Measurements from ENCODE around the gene TARBP2.

DNA sequence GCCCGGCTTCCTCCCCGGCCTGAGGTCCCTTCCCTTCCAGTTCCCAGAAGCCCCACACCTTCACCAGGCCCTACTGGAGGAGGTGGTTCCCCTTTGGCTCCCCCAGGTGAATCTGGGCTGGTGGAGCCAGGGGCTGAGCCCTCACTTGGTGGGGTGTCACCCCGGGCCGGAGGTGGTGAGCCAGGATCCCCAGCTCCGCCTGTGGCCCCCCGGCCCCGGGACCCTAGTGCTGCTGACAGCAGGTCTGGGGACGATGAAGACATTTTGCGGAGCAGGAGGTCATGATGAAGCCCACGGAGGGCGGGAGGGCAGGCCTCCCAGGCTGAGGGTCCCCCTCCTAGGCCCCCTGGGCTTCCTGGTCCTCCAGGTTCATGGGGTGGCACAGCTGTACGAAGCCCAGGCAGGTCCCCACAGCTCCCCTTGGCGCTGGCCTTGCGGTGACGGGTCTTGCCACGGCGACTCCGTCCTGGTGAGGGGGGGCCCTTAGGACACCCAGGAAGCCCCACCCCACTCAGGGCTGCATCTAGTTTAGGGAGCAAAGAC, 18.4 kb upstream of the TARBP2 start:
- TF ChIP-seq CTCF (IDR thresholded peaks at IDR 0.05) = no peak
- TF ChIP-seq POLR2A (IDR thresholded peaks at IDR 0.05) = no peak

Measured in lower leg skin (tissue), 3 donors.